ENCODE data around the gene ANKRD17.

Gene ANKRD17

GRCh38 chr4:73248416-73248815 lies 10.2 kb downstream of the ANKRD17 start:
- TF ChIP-seq CTCF (IDR thresholded peaks at IDR 0.05; ENCODE audit: low read depth, low read length, missing control alignments): no peak
- in situ Hi-C loops (cut with HindIII; ENCODE audit: low sequenced_read_pairs): no loop called here
- no peak for DNase-seq (ENCODE audit: low read depth)
- H3K4me3 ChIP-seq (ENCODE audit: low read depth, low read length): no peak overlapping the region

- in situ Hi-C loops (cut with HindIII; ENCODE audit: low sequenced_read_pairs): no loop called here
Measured at GRCh38 chr4:73247100-73247499, 11.5 kb downstream of the ANKRD17 start.

GRCh38 chr4:73245955-73246354 lies 12.6 kb downstream of the ANKRD17 start:
- no peak for TF ChIP-seq CTCF (IDR thresholded peaks at IDR 0.05; ENCODE audit: low read depth, low read length, missing control alignments)
- DNase-seq (ENCODE audit: low read depth): no peak
- H3K4me3 ChIP-seq (ENCODE audit: low read depth, low read length): no peak overlapping the region
- in situ Hi-C loops (cut with HindIII; ENCODE audit: low sequenced_read_pairs): no loop called here

More at GRCh38 chr4:73247100-73247499, 11.5 kb downstream of the ANKRD17 start:
- no peak for DNase-seq (ENCODE audit: low read depth)
- no peak for TF ChIP-seq CTCF (IDR thresholded peaks at IDR 0.05; ENCODE audit: low read depth, low read length, missing control alignments)
- no peak overlapping the region for H3K4me3 ChIP-seq (ENCODE audit: low read depth, low read length)

GRCh38 chr4:73244945-73245601 lies 13.5 kb downstream of the ANKRD17 start:
- no peak for TF ChIP-seq CTCF (IDR thresholded peaks at IDR 0.05; ENCODE audit: low read depth, low read length, missing control alignments)
- H3K4me3 ChIP-seq (ENCODE audit: low read depth, low read length): no peak overlapping the region
- in situ Hi-C loops (cut with HindIII; ENCODE audit: low sequenced_read_pairs): no loop called here
- DNase-seq (ENCODE audit: low read depth): no peak

GRCh38 chr4:73237044-73237443 lies 21.6 kb downstream of the ANKRD17 start:
- TF ChIP-seq CTCF (IDR thresholded peaks at IDR 0.05; ENCODE audit: low read depth, low read length, missing control alignments): no peak
- H3K4me3 ChIP-seq (ENCODE audit: low read depth, low read length): no peak overlapping the region
- no peak for DNase-seq (ENCODE audit: low read depth)
- in situ Hi-C loops (cut with HindIII; ENCODE audit: low sequenced_read_pairs): no loop called here

GRCh38 chr4:73236151-73236550 lies 22.4 kb downstream of the ANKRD17 start:
- H3K4me3 ChIP-seq (ENCODE audit: low read depth, low read length): no peak overlapping the region
- in situ Hi-C loops (cut with HindIII; ENCODE audit: low sequenced_read_pairs): no loop called here
- no peak for DNase-seq (ENCODE audit: low read depth)
- TF ChIP-seq CTCF (IDR thresholded peaks at IDR 0.05; ENCODE audit: low read depth, low read length, missing control alignments): no peak

Measured in astrocyte of the cerebellum (primary cell).